Tibial nerve (tissue), 4 donors: Measurements from ENCODE around the gene VWA8.

ENCODE experiments used
- CTCF ChIP-seq, 5 experiments: fragments of 200-600 bp in 3 of 5; fragments of 450-650 bp in 2 of 5; sonication (generic) in 3 of 5; IDR thresholded peaks; one replicate each; pipeline ENCODE4 v1.5.1; 2016 to 2019; ENCODE audit warnings: antibody characterized with exemption in 5 of 5, mild to moderate bottlenecking in 3 of 5, moderate library complexity in 2 of 5
- EP300 ChIP-seq, 2 donors: sonication (generic); formaldehyde crosslinking; IDR thresholded peaks; one replicate each; pipeline ENCODE4 v1.6.1; 2017; ENCODE audit warnings: antibody characterized with exemption in 2 of 2, mild to moderate bottlenecking in 1 of 2
- POLR2A ChIP-seq, 2 donors: fragments of 450-650 bp; IDR thresholded peaks; one replicate each; pipeline ENCODE4 v1.6.1; 2017; ENCODE audit warnings: antibody characterized with exemption in 2 of 2, mild to moderate bottlenecking in 2 of 2, moderate library complexity in 2 of 2

DNA sequence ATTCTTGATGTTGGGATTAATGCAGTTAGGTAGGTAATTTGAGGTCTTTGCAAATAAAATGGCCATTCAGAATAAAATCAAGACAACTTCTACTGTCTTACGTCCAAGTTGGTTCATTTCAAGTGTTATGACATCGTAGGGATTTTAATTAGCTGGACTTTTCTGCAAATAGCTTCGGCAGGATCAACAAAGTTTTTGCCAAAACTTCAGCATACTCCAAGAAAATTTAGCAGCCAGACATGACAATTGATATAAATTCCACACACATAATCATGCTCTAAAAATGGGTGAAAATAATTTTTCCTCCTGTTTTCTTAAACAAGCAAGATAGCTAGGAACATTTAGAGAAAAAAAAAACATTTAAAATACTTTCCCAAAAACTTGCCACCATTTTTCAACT, 344.8 kb downstream of the VWA8 start:
- TF ChIP-seq CTCF (IDR thresholded peaks at IDR 0.05) (no peak), EP300 (IDR thresholded peaks at IDR 0.05) (no peak), POLR2A (IDR thresholded peaks at IDR 0.05) (no peak)
